GM18873 (cell line): Measurements from ENCODE around the gene KCTD7.
"Not testable (repeated sequence)": the region's sequence is repeated elsewhere in the genome, so short reads cannot be mapped to it uniquely, and the experiment has no call there.

Experiments
- ATAC-seq: cut with Tn5 transposase; IDR thresholded peaks from one replicate; pipeline ENCODE4 v1.9.1; 2021; ENCODE audit warnings: mild to moderate bottlenecking, moderate library complexity, moderate number of reproducible peaks; ENCODE audit not compliant: unreplicated experiment, low FRiP score

Gene KCTD7

DNA sequence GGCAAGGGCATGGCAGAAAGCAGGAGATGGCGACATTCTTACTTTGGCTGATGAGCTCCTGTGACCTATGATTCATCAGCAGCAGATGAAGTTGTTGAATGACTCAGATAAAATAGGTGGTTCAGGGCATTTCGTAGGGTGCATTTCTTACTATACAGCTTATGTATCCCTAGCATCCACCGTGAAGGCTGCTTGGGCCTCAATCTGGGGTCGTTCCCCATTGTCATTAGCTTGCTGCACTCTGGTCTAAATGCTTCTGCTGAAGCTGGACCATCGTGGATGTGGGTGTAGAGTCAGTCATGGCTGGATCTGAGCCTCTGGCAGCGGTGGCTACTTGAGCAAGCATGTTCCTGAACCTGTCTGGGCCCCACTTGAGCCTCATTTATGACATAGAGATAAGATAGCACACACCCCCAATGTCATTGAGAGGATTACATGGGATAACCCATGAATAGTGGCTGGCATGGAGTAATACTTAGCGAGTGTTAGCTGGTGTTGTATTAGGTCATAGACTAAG lies 44.5 kb downstream of the KCTD7 start:
- not testable (repeated sequence) for ATAC-seq

DNA sequence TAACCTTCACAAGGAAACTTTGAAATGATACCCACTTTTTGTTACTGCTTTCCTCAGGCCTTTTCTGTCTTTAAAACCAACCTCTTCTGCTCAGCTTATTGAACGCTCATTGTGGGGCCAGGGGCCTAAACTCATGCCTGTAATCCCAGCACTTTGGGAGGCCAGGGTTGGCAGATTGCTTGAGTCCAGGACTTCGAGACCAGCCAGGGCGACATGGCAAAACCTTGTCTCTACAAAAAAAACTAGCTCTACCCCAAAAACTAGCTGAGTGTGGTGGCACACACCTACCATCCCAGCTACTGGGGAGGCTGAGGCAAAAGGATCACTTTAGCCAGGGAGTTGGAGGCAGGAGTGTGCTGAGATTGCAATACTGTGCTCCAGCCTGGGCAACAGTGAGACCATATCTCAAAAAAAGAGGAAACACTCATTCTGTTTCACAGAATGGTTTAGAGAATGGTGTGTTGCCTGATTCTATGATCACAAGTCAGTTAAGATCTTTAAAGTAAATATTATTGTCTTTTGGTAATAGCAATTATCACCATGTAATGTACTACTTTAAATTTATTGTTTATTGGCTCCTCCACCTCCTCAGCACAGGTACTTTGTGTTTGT lies 51.1 kb downstream of the KCTD7 start:
- no peak for ATAC-seq

DNA sequence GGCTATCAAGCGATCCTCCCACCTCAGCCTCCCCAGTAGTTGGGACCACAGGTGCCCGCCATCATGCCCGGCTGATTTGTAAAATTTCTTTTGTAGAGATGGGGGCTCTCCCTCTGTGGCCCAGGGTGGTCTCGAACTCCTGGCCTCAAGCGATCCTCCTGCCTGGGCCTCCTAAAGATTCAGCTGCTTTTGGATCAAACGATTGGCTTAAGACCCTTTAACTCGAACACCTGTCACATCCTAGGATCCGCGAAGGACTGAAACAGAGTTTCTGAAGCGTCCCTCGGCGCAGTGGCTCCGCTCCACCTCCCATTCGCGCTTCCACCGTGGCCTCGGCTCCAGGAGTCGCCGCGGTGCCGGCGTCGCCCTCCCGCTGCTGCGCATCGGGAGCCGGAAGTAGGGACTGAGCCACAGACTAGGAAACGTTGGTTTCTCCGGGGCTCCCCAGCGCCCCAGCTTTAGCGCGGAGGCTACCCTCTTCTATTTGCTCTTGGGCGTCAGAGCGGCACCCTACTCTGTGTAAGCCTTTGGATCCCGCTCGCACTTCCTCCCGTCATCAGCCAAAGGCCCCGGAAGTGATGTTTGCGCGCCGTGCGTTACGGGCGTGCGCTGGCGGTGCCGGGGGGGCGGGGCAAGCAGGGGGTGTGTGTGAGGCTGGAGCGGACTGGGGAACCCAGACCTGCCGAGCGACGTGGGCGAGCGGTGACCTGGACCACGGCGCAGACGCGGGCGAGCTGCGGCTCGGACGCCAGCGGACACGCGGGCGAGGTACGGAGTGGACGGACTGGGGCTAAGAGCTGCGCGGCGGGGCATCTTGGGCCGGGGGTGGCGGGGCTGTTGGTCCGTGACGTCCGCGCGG lies 53.0 kb downstream of the KCTD7 start:
- peak; percentile 91 for ATAC-seq

DNA sequence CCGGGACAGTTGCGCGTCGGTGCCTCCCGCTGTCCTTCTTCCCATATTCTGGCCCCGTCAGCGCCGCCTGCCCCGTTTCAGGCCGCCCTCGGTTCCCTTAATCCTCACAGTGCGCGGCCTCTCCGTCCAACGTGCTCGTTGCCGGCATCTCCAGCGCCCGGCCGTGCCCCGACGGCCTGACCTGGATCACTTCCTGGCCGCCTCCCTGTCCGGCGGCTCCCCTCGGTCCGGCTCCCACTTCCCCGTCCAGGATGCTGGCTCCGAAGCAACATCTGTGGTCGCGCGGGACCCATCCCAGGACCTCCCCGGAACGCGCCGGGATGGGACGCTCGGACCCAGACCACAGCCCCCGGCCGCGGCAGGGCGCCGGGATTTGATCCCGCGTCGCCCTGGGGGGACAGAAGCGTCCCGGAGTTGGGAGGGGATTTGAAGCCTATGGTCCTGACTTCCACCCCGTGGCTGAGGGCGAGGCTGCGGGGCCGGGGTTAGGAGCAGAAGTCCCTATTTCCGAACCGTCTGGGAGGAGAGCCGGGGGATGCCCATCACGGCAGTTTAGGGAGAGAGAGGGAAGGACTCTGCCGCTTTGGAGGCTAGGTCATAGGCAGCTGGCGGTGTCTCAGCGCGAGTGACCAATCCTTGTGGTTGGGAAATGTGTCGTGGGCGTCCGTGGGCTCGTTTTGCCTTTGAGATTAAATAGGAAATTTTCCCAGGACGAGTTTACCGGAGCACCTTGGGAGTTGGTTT lies 53.8 kb downstream of the KCTD7 start:
- ATAC-seq = peak; percentile 9

DNA sequence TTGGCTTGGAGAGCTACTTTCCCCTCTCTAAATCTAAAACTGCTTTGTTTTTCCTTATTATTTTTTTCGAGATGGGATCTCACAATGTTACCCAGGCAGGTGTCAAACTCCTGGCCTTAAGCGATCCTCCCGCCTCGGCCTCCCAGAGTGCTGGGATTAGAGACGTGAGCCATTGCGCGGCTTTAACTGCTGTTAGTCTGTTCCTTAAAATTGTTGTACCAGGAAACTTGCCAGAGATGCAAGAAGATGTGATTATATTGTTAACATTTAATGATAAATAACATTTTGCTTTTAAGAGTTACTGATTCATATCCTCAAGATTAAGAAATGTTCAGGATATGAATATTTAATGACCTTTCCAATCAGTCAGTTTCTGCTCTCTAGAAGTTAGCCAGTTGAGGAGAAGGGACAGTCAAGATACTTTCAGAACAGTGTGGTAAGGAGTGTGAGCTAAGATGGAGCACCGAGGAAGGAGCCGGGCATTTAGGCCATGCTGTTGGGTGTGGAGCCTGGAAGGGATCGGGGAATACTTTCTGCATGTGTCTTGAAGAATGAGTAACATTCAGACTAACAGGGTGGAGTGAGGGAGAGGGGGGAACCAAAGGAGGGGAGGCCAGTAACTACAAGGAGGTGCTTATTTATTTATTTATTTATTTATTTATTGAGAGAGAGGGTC lies 54.6 kb downstream of the KCTD7 start:
- ATAC-seq = not testable (repeated sequence)

DNA sequence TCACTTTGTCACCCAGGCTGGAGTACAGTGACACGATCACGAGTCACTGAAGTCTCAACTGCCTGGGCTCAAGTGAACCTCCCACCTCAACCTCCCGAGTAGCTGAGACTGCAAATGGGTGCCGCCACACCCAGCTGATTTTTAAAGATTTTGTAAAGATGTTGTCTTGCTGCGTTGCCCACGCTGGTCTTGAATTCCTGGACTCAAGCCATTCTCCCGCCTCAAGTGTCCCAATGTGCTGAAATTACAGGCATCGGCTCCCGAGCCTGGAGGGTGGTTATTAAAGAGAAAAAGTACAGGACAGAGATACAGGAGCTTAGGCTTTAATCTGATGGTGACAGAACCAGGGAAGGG lies 55.1 kb downstream of the KCTD7 start:
- no peak for ATAC-seq

- ATAC-seq = not testable (repeated sequence)
These were observed 57.0 kb downstream of the KCTD7 start for GRCh38 chr7:66685663-66686062.

- no peak for ATAC-seq
These were observed 58.5 kb downstream of the KCTD7 start for GRCh38 chr7:66687186-66687585.

- ATAC-seq = not testable (repeated sequence)
These were observed 59.0 kb downstream of the KCTD7 start for GRCh38 chr7:66687672-66688071.

DNA sequence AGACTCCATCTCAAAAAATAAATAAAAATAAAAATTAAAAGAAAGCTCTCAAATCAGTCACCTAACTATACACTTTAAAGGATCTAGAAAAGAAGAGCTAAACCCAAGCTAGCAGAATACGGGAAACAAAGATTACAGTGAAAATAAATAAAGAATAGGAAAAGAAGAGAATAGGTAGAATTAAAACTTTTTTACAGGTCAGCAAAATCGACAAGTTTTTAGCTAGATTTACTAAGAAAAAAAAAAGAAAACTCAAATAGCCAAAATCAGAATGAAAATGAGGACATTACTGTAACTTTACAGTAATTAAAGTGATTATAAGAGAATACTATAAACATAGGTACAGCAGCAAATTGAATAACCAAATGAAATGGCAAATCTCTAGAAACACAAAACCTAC lies 60.4 kb downstream of the KCTD7 start:
- ATAC-seq = no peak

DNA sequence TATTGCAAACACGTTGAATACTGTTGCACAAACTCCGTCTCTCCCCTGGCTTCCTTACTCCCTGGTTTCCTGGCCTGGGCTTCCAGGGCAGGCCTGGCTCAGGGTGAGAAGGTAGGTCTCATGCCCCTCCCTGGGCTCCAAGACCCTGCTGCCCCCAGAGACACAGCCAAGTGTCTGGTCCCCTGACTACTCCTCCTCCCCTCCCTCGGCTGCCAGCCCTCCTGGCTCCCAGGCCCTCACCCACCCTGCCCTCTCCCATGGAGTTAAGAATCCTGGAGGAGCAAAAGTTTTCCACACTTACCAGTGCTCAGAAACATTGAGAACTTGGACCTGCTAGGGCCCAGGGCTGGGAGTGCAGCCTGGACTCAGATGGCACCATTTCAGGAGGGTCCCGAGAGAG lies 64.7 kb downstream of the KCTD7 start:
- no peak for ATAC-seq
